A673 (cell line): Measurements from ENCODE around the gene SH3D19. TPM values are rescaled to one million over a fixed set of nuclear protein-coding genes. Genes with fewer than 3 reads are reported as not detected.
A peak's percentile ranks its signal among the peaks of the same experiment; 100 is the strongest.

ENCODE experiments used
- BruUV-seq: library from RNA; stranded (reverse); fragments of 400-500 nt; replicated peaks from 2 replicates; lab custom pipeline; 2021; lab: Mats Ljungman, UMichigan
- CTCF ChIA-PET: fragments of 300-600 bp; sonication (Branson Sonifier 250); formaldehyde crosslinking; loops from one replicate; lab custom pipeline; 2022; ENCODE audit warnings: antibody characterized with exemption; lab: Charles Lee
- POLR2A ChIA-PET: fragments of 300-600 bp; sonication (Branson Sonifier 250); formaldehyde crosslinking; loops from one replicate; lab custom pipeline; 2022; ENCODE audit warnings: antibody characterized with exemption; ENCODE audit not compliant: low non-redundant PET; lab: Charles Lee
- DNase-seq: peaks from one replicate; pipeline ENCODE4 v3.0.0-alpha.2; 2015; ENCODE audit warnings: low spot score
- H3K27ac ChIP-seq: fragments of 200-600 bp; sonication (generic); 2 replicates; pipeline ENCODE4 v1.5.1; 2016; ENCODE audit warnings: mixed run types, low read depth, mild to moderate bottlenecking, mixed read lengths, antibody characterized with exemption, low read length; ENCODE audit not compliant: poor library complexity, severe bottlenecking
- H3K27me3 ChIP-seq: fragments of 200-600 bp; sonication (generic); replicated peaks from 2 replicates; pipeline ENCODE4 v1.6.1; 2017; ENCODE audit warnings: mixed run types, low read depth, mild to moderate bottlenecking, mixed read lengths, antibody characterized with exemption, low read length; ENCODE audit not compliant: insufficient read depth, poor library complexity
- H3K36me3 ChIP-seq: fragments of 200-600 bp; sonication (generic); 2 replicates; pipeline ENCODE4 v1.6.1; 2016; ENCODE audit warnings: mixed run types, mild to moderate bottlenecking, mixed read lengths, antibody characterized with exemption, low read length; ENCODE audit not compliant: insufficient read depth, poor library complexity, severe bottlenecking
- H3K4me1 ChIP-seq: fragments of 200-600 bp; sonication (generic); 2 replicates; pipeline ENCODE4 v1.6.1; 2017; ENCODE audit warnings: mixed run types, mild to moderate bottlenecking, mixed read lengths, antibody characterized with exemption, low read length; ENCODE audit not compliant: insufficient read depth, poor library complexity, severe bottlenecking
- H3K4me3 ChIP-seq: fragments of 200-600 bp; sonication (generic); 2 replicates; pipeline ENCODE4 v1.5.1; 2016; ENCODE audit warnings: low read depth, mixed run types, mild to moderate bottlenecking, mixed read lengths, low read length; ENCODE audit not compliant: poor library complexity, severe bottlenecking
- H3K9me3 ChIP-seq: fragments of 200-600 bp; sonication (generic); 2 replicates; pipeline ENCODE4 v1.6.1; 2016; ENCODE audit warnings: mixed run types, low read depth, mild to moderate bottlenecking, mixed read lengths, antibody characterized with exemption, low read length; ENCODE audit not compliant: poor library complexity, severe bottlenecking
- EZH2 ChIP-seq: fragments of 200-600 bp; sonication (generic); IDR thresholded peaks from 2 replicates; pipeline ENCODE4 v1.6.1; 2017; ENCODE audit warnings: borderline replicate concordance, low read depth, mild to moderate bottlenecking, mixed read lengths, antibody characterized with exemption, low read length; ENCODE audit not compliant: poor library complexity, severe bottlenecking
- intact Hi-C: fragments of 100-400 bp; cut with micrococcal nuclease; formaldehyde crosslinking; loops from one replicate; pipeline ENCODE4 v1.10.0; 2022; ENCODE audit not compliant: unreplicated experiment
- total RNA-seq: library from RNA; stranded (reverse); gene quantifications from 2 replicates; pipeline ENCODE4 v1.2.3, GENCODE V29; 2021
- TF ChIP-seq, protein P1 (sequence below): fragments of 300-800, 200-600 bp; sonication (generic); conservative IDR thresholded peaks from 2 replicates; pipeline ENCODE4 v1.5.1; 2017; ENCODE audit warnings: low read depth, mild to moderate bottlenecking, antibody characterized with exemption, low read length, moderate library complexity, mixed read lengths

SH3D19 gene
- total RNA-seq, 1 experiment from 2014 or later, result 0.86 TPM

DNA sequence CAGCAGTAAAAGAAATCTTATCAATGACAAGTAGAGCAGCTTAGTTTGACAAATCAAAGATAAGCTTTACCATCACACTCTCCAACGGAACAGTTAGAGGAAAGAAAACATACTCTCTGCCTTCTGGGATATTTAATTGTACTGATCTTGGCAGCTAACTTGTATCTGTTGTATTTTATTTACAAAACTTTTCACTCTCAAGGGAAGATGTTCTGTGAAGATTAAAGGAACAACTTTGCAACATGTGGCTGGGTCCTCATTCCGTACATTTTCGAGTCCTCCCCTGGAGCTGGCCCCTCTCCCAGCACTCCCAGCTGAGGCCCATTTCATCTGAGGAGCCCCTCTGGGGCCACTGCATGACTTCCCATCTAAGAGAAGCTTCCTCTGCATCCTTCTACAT lies 151.5 kb downstream of the SH3D19 start:
- H3K9me3 ChIP-seq, result no peaks in the 10 kb centered on the region
- H3K27me3 ChIP-seq, result no peaks in the 10 kb centered on the region
- intact Hi-C loops, result no loop called here
- no TSS peak for BruUV-seq
- H3K27ac ChIP-seq, result no peak overlapping the region
- no peak for DNase-seq
- H3K4me3 ChIP-seq, result no peak overlapping the region
- H3K36me3 ChIP-seq, result no peaks in the 10 kb centered on the region
- TF ChIP-seq, protein P1, sequence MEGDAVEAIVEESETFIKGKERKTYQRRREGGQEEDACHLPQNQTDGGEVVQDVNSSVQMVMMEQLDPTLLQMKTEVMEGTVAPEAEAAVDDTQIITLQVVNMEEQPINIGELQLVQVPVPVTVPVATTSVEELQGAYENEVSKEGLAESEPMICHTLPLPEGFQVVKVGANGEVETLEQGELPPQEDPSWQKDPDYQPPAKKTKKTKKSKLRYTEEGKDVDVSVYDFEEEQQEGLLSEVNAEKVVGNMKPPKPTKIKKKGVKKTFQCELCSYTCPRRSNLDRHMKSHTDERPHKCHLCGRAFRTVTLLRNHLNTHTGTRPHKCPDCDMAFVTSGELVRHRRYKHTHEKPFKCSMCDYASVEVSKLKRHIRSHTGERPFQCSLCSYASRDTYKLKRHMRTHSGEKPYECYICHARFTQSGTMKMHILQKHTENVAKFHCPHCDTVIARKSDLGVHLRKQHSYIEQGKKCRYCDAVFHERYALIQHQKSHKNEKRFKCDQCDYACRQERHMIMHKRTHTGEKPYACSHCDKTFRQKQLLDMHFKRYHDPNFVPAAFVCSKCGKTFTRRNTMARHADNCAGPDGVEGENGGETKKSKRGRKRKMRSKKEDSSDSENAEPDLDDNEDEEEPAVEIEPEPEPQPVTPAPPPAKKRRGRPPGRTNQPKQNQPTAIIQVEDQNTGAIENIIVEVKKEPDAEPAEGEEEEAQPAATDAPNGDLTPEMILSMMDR, result no peak
- TF ChIP-seq EZH2, result no peak
- CTCF ChIA-PET, result no interaction called here
- POLR2A ChIA-PET, result no interaction called here
- H3K4me1 ChIP-seq, result no peaks in the 10 kb centered on the region

DNA sequence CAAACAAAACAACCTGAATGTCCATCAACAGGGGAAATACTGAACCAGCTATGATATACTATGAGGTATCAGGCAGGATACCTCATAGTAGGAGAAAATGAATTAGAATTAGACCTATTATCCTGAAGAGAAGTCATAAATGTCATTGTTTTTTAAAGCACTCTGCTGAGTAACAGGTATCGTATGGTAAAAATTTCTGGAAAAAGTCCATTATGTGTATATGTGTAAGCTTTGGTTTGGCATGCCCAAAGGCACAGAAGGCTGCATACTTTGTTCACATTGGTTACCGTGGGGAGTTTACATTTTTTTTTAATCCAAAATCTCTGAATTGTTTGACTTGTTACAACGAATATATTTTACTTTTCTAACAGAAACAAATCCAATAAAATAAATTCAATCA lies 155.5 kb downstream of the SH3D19 start:
- H3K4me1 ChIP-seq, result peaks cover 6% of the 10 kb centered on the region
- H3K36me3 ChIP-seq, result no peaks in the 10 kb centered on the region
- ChIA-PET CTCF (no interaction called here), POLR2A (no interaction called here)
- TF ChIP-seq, protein P1, result no peak
- TF ChIP-seq EZH2, result no peak
- H3K4me3 ChIP-seq, result no peak overlapping the region
- DNase-seq, result no peak
- no TSS peak for BruUV-seq
- no peaks in the 10 kb centered on the region for H3K27me3 ChIP-seq
- intact Hi-C loops, result no loop called here
- no peak overlapping the region for H3K27ac ChIP-seq
- no peaks in the 10 kb centered on the region for H3K9me3 ChIP-seq

DNA sequence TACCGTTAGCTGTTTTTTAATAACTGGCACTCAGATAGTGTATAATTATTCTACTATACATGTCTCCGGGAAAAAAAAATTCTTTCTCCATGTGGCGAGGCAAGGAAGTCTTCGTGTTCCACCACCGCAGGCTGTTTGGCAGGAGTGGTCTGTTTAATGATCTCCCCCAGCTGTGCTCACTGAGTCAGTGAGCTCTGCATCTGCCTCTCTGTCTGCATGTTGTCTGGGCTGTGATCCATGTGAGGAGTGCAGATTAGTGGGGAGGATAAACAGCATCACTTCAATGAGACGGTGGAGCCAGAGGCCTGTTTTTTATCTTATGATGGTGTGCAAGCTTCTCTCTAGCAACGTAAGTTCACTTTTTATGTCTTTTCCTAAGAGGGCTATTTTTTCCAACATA lies 156.2 kb downstream of the SH3D19 start:
- CTCF ChIA-PET, result no interaction called here
- POLR2A ChIA-PET, result no interaction called here

DNA sequence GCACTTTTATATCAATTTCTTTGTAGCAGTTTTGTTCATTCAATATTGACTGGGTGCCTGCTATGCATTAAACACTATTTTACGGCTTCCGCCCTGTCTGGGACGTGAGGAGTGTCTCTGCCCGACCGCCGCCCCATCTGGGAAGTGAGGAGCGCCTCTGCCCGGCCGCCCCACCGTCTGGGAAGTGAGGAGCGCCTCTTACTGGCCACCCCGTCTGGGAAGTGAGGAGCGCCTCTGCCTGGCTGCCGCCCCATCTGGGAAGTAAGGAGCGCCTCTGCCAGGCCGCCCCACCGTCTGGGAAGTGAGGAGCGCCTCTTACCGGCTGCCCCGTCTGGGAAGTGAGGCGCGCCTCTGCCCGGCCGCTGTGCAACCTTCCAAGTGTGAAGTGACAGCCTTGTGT lies 157.8 kb downstream of the SH3D19 start:
- POLR2A ChIA-PET, result no interaction called here
- BruUV-seq, result no TSS peak

More for the DNA sequence above, 156.2 kb downstream of the SH3D19 start:
- no peaks in the 10 kb centered on the region for H3K36me3 ChIP-seq
- H3K27ac ChIP-seq, result no peak overlapping the region
- no peak overlapping the region for H3K4me3 ChIP-seq
- intact Hi-C loops, result no loop called here
- no peaks in the 10 kb centered on the region for H3K9me3 ChIP-seq
- no peaks in the 10 kb centered on the region for H3K27me3 ChIP-seq
- no peak for TF ChIP-seq EZH2
- peak; percentile 65 for DNase-seq
- no TSS peak for BruUV-seq
- peaks cover 6% of the 10 kb centered on the region for H3K4me1 ChIP-seq

More for the DNA sequence above, 157.8 kb downstream of the SH3D19 start:
- H3K9me3 ChIP-seq, result no peaks in the 10 kb centered on the region
- H3K4me1 ChIP-seq, result peaks cover 6% of the 10 kb centered on the region
- no peaks in the 10 kb centered on the region for H3K36me3 ChIP-seq
- CTCF ChIA-PET, result no interaction called here
- no peak overlapping the region for H3K4me3 ChIP-seq
- no peak for TF ChIP-seq EZH2
- TF ChIP-seq, protein P1, result no peak
- no peak overlapping the region for H3K27ac ChIP-seq
- DNase-seq, result no peak
- intact Hi-C loops, result no loop called here
- no peaks in the 10 kb centered on the region for H3K27me3 ChIP-seq
